Motor neuron (in vitro differentiated cells): Measurements from ENCODE around the gene RNF223. TPM values are rescaled to one million over a fixed set of nuclear protein-coding genes. Genes with fewer than 3 reads are reported as not detected.
"Not testable (repeated sequence)": the region's sequence is repeated elsewhere in the genome, so short reads cannot be mapped to it uniquely, and the experiment has no call there.

Source experiments
- ATAC-seq, 8 experiments: fragments of 200-7000 bp; cut with Tn5 transposase; replicated peaks in 6 of 8; 2 replicates each; pipeline ENCODE4 v1.8.0; 2021; ENCODE audit warnings: mild to moderate bottlenecking in 8 of 8, moderate library complexity in 8 of 8
- H3K27ac ChIP-seq, 2 donors: fragments of 250-450 bp; sonication (Bioruptor Pico); 2 replicates each; pipeline ENCODE4 v1.9.0; 2021; ENCODE audit warnings: antibody characterized with exemption in 2 of 2, mild to moderate bottlenecking in 2 of 2, moderate library complexity in 1 of 2
- H3K4me1 ChIP-seq, 2 donors: fragments of 250-450 bp; sonication (Bioruptor Pico); replicated peaks in 1 of 2; 2 replicates each; pipeline ENCODE4 v1.6.1; 2021; ENCODE audit warnings: antibody characterized with exemption in 2 of 2, mild to moderate bottlenecking in 2 of 2, moderate library complexity in 1 of 2
- H3K4me3 ChIP-seq, 5 donors: fragments of 250-450 bp; sonication (Bioruptor Pico); 2 replicates each; pipeline ENCODE4 v1.9.0; 2021; ENCODE audit warnings: antibody characterized with exemption in 5 of 5, mild to moderate bottlenecking in 5 of 5, moderate library complexity in 4 of 5
- WGBS, 10 experiments: fragments of 450-650 bp; shearing (Covaris generic); methylation state at CpG; one replicate each; pipeline ENCODE4 v1.0.0; 2022; 5-methylcytosine and 5-hydroxymethylcytosine counted together
- in situ Hi-C, 9 experiments: fragments of 400-800 bp; cut with MboI; loops; one replicate each; pipeline ENCODE4 v1.15.0; 2021; ENCODE audit warnings: low sequenced_read_pairs in 9 of 9, low pct_unique_long_range_greater_than_20kb in 2 of 9; ENCODE audit not compliant: unreplicated experiment in 9 of 9
- total RNA-seq, 8 experiments: library from RNA; unstranded; fragments of 300-600 nt; gene quantifications; 2 replicates each; pipeline versions ENCODE4 v1.2.3 to v1.2.4, GENCODE V29; 2022

The RNF223 gene
- total RNA-seq, 8 experiments from 2014 or later: 0.05 to 0.95 (median 0.13) TPM; not detected in 4

DNA sequence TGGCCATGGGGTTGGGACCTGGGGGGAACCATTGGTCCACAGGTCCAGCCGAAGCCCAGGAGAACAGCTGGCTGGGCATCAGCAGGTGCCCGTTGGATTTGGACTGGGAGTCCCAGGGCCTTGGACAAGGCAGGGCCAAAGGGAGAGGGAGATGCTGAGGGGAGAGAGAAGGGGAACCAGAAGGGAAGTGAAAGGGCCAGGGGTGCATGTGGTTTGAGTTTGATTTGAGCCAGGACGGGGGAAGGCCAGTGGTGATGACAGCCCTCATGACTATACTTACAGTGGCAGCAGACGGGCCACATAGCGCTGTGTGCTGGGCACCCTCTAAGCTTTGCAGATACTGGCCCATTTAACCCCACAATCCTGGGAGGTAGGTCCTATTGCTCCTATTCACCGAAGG lies 35.4 kb downstream of the RNF223 start:
- Histone ChIP-seq H3K4me1 (peaks cover 43 to 54% of the 10 kb centered on the region in 2 donors), H3K4me3 (no peak overlapping the region), H3K27ac (no peak overlapping the region)
- 69 to 100% (median 91%) methylated on average over 1 to 6 of the region's 6 CpGs; no CpG with 5 or more reads in 4 of the 10 experiments for WGBS, 10 experiments
- in situ Hi-C loops: loop anchor here in 1 of 9 experiments (10.0 kb wide), 1 partner anchor 76 kb away; the partner anchor contains the start of gene C1orf159
- ATAC-seq: no peak

DNA sequence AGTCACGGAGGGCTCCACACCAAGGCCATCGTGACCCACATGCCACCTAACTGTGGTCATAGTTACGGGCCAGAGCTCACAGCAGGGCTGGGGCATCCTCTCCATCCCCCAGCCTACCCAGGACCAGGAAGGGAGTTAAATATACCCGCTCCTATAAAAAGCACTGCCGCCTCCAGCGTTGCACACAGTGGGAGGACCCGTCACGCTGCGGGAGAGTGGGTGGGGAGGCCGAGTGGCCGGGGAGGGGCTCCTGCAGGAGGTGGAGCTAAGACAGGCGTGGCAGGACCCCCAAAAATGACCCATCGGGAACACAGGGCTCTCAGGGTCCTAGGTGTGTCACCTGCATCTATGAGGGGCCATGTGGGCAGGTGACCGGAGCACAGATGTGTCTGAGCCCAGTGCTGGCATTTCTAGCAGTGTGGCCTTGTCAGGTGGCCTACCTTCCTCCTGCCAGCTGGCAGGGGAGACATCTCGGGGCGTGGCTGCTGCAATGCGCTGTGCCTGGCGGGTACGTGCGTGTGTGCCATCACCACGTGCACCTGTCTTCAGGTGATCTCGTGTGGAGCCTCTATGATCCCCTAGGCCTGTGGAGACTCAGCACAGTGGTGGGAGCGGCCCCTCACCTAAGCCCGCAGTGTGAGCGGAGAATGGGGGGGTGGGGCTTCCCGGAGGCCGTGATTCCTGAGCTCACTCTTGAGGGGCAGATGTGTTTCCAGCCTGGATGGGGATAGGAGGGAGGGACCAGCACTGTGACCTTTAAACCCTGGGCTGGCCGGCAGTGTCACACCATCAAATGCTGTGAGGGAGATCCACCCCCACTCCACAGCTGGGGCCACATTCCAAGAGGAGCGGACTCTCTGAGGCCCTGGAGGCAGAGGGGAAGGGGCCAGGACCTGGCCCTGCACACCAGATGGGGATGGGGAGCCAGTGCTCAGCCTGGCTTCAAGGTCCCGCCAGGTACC lies 36.5 kb downstream of the RNF223 start:
- Histone ChIP-seq H3K4me3 (no peak overlapping the region), H3K27ac (no peak overlapping the region), H3K4me1 (peaks cover 45 to 56% of the 10 kb centered on the region in 2 donors)
- in situ Hi-C loops: loop anchor here in 1 of 9 experiments (10.0 kb wide), 1 partner anchor 77 kb away; the partner anchor contains the start of gene C1orf159
- ATAC-seq: no peak
- 80 to 100% (median 91%) methylated on average over 2 to 15 of the region's 30 CpGs; no CpG with 5 or more reads in 4 of the 10 experiments for WGBS, 10 experiments

DNA sequence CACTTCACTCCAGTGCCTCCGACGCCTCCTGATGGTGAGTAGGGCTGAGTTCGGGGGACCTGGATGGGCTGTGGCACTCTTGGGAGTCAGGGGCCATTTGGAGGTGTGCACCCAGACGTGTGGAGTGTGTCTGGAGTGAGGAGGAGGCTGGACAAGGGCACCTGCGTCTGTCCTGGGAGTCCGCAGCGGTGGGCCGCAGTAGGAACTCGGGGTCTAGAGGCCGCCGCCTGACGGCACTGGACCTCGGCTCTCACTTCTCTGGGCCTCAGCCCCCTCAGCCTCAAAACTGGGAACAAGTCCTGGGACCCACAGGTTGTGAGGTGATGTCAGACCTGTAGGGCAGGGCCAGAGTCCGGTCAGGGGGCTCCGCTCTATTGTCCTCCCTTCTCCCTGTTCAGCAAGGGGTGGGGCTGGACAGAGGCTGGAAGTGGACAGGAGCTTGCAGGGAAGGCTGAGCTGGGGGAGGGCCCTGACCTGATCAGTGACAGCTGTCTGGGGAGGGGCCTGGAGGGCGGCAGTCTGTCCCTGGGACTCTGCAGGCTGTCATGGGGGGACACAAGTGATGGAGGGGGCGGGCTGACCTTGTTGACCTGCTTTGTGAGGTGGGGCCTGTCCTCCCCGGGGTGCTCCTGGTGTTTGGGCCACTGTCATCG lies 38.7 kb downstream of the RNF223 start:
- no peak for ATAC-seq
- 84 to 97% (median 93%) methylated on average over 6 to 12 of the region's 19 CpGs; no CpG with 5 or more reads in 7 of the 10 experiments for WGBS, 10 experiments
- in situ Hi-C loops: loop anchor here in 1 of 9 experiments (10.0 kb wide), 1 partner anchor 79 kb away; the partner anchor contains the start of gene C1orf159
- no peak overlapping the region for H3K27ac ChIP-seq
- peaks cover 60 to 71% of the 10 kb centered on the region in 2 donors for H3K4me1 ChIP-seq
- no peak overlapping the region for H3K4me3 ChIP-seq

DNA sequence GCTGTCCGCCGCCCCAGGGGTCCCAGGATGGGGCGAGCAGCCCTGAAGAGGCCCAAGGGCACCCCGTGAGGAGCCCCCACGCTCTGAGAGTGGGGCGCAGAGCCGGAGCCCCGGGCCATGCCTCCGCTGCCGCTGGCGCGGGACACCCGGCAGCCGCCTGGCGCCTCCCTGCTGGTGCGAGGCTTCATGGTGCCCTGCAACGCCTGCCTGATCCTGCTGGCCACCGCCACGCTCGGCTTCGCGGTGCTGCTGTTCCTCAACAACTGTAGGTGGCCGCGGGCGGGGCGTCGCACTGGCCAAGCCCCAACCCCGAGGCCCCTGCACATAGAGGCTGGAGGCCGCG lies 39.7 kb downstream of the RNF223 start:
- ATAC-seq: no peak
- H3K27ac ChIP-seq: peak overlapping the region in 1 of 2 donors; percentile 45
- WGBS, 10 experiments: 40 to 60% (median 50%) methylated on average over 1 to 21 of the region's 30 CpGs; no CpG with 5 or more reads in 5 of the 10 experiments
- in situ Hi-C loops: loop anchor here in 1 of 9 experiments (10.0 kb wide), 1 partner anchor 80 kb away; the partner anchor contains the start of gene C1orf159
- peak overlapping the region; percentile 35 to 53 (median 37) for H3K4me3 ChIP-seq
- peaks cover 50 to 61% of the 10 kb centered on the region in 2 donors for H3K4me1 ChIP-seq

DNA sequence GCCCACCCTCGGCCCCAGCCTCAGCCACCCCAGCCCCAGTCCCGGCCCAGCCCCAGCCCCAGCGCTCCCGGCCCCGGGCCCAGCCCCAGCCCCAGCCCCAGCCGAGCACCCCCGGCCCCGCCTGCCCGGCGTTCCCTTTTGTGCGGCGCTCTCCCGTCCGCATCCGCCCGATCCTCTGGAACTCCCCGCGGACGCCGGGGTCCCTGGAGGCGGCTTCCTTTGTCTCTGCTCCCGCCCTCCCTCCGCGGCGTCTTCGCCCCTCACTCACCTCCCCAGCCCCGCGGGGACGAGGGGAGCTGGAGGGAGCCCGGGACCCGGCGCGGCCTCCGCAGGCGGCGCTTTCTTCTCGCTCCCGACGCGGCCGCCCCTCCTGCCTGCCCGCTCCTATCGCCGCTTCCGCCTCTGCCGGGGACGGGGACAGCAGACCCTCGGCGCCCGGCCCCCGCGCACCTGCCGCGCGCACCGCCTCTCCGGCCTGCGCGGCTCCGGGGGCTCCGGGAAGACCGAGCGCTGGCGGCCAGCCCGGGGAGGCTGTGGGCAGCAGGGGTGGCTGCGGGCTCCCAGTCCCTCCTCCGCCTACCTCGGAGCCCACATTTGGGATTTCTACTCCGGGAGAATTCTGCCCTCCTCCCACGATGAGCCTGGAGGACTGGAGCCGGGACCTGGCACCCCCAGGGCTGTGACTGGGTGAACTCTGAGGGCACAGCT lies 40.2 kb downstream of the RNF223 start:
- Histone ChIP-seq H3K4me3 (peak overlapping the region; percentile 35 to 53 (median 37)), H3K4me1 (peaks cover 44 to 56% of the 10 kb centered on the region in 2 donors), H3K27ac (peak overlapping the region; percentile 45 to 55)
- in situ Hi-C loops: loop anchor here in 1 of 9 experiments (10.0 kb wide), 1 partner anchor 81 kb away; the partner anchor contains the start of gene C1orf159
- 5 to 65% (median 7%) methylated on average over 3 to 11 of the region's 71 CpGs; no CpG with 5 or more reads in 7 of the 10 experiments for WGBS, 10 experiments
- ATAC-seq: peak in 5 of 8 experiments; percentile 9 to 30 (median 28)

DNA sequence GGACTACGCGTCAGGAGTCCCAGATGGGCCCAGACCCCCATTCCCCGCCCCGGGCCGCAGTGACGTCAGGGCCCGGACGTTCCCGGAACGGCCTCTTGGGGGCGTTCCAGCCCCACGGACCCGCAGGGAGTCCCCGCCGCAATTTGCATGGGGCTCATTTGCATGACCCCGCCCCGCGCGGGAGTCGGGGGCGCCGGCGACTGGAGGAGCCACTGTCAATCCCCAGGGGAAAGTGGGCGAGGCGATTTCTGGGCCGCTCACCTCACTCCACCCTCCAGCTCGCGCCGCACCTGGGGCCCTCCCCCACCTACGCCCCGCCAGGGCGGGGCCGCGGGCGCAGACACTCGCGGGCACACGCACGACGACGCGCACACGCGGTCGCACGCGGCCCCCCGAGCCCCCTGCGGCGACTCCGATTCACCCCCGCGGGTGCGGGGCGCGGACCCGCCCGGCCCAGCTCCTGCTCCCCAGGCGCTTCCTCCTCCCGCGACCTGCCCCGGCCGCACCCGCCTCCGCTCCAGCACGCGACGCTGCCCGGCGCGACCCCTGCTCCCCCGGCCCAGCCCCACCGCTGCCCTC lies 41.0 kb downstream of the RNF223 start:
- peak overlapping the region; percentile 35 to 53 (median 37) for H3K4me3 ChIP-seq
- H3K27ac ChIP-seq: peak overlapping the region; percentile 30 to 56
- 0 to 4% methylated on average over 4 to 9 of the region's 73 CpGs; no CpG with 5 or more reads in 8 of the 10 experiments for WGBS, 10 experiments
- peak; percentile 81 to 97 (median 85) for ATAC-seq
- in situ Hi-C loops: loop anchor here in 1 of 9 experiments (10.0 kb wide), 1 partner anchor 82 kb away; the partner anchor contains the start of gene C1orf159
- H3K4me1 ChIP-seq: peaks cover 36 to 48% of the 10 kb centered on the region in 2 donors

DNA sequence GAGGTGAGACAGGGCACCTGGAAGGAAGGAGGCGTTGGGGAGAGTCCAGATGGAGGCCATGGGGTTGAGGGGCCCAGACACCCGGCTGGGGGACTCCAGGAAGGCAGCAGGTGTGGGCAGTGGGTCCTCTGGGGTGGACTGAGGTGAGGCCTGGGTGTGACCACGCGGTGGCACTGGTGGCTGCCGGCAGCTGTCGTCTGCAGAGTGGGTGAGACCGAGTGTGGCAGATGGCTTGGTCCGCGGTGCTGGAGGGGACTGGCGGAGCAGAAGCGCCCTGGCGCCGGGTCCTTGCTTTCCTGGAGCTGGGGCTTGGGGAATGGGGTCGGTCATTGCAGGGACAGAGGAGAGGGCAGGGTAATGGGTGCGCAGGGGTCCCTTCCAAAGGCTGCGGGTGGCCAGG lies 41.7 kb downstream of the RNF223 start:
- ATAC-seq: peak; percentile 1 to 56 (median 46)
- Histone ChIP-seq H3K4me1 (peaks cover 40 to 46% of the 10 kb centered on the region in 2 donors), H3K27ac (peak overlapping the region; percentile 20 to 44), H3K4me3 (peak overlapping the region; percentile 35 to 53 (median 37))
- whole genome bisulfite sequencing, 10 experiments: 73 to 83% methylated on average over 2 to 8 of the region's 16 CpGs; no CpG with 5 or more reads in 8 of the 10 experiments
- in situ Hi-C loops: loop anchor here in 1 of 9 experiments (10.0 kb wide), 1 partner anchor 82 kb away; the partner anchor contains the start of gene C1orf159

DNA sequence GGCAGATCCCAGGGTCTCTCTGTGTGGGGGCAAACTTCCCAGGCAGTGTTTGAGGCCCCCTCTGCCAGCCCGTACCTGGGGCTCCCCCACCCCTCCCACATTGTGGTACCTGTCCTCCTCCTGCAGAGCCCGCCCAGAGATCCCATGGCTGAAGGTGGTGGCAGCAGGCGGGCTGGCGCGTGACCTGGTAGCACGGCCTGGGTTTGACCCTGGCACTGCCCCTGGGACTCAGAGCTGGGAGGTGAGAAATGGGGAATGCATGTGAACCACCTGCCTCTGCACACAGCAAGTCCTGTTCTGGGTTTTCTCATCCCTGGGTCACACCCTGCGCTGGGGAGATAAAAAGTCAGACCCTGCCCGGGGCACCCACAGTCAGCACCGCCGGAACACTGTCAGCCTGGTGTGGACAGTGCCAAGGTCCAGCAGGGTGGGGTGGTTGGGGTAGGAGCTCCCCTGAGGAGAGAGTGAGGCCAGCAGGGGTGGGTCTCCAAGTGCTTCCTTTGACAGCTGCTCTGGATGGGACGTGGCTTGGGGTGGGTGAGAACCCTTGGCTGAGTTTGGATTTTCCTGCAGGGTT lies 42.4 kb downstream of the RNF223 start:
- H3K4me1 ChIP-seq: peaks cover 47 to 52% of the 10 kb centered on the region in 2 donors
- in situ Hi-C loops: loop anchor here in 1 of 9 experiments (10.0 kb wide), 1 partner anchor 83 kb away; the partner anchor contains the start of gene C1orf159
- 53 to 100% (median 92%) methylated on average over 1 to 4 of the region's 11 CpGs; no CpG with 5 or more reads in 6 of the 10 experiments for WGBS, 10 experiments
- no peak for ATAC-seq
- no peak overlapping the region for H3K4me3 ChIP-seq
- peak overlapping the region in 1 of 2 donors; percentile 8 for H3K27ac ChIP-seq

DNA sequence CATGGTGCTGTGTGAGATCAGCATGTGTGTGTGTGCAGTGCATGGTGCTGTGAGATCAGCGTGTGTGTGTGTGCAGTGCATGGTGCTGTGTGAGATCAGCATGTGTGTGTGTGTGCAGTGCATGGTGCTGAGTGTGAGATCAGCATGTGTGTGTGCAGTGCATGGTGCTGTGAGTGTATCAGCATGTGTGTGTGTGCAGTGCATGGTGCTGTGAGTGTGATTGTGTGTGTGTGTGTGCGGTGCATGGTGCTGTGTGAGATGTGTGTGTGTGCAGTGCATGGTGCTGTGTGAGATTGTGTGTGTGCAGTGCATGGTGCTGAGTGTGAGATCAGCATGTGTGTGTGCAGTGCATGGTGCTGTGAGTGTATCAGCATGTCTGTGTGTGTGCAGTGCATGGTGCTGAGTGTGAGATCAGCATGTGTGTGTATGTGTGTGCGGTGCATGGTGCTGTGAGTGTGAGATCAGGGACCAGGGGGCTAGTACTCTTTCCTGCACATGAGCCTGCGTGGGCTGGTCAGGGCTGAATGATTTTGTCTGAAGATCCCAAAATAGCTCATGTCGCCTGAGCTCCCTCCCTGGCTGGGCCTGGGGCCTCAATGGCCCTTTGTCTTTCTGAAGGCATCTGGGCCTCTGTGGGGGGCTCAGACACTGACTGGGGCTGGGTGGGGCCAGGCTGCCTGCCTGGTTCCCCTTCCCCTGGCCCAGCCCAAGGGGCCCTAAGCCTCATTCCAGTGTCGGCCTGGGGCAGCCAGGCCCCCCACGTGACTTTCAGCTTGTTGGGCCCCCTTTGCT lies 43.0 kb downstream of the RNF223 start:
- H3K4me1 ChIP-seq: peaks cover 54 to 58% of the 10 kb centered on the region in 2 donors
- not testable (repeated sequence) for H3K27ac ChIP-seq, H3K4me3 ChIP-seq
- in situ Hi-C loops: loop anchor here in 1 of 9 experiments (10.0 kb wide), 1 partner anchor 84 kb away; the partner anchor contains the start of gene C1orf159
- WGBS, 10 experiments: 40 to 80% (median 67%) methylated on average over 1 of the region's 7 CpGs; no CpG with 5 or more reads in 5 of the 10 experiments
- peak in 2 of 8 experiments; percentile 1 to 9 for ATAC-seq

DNA sequence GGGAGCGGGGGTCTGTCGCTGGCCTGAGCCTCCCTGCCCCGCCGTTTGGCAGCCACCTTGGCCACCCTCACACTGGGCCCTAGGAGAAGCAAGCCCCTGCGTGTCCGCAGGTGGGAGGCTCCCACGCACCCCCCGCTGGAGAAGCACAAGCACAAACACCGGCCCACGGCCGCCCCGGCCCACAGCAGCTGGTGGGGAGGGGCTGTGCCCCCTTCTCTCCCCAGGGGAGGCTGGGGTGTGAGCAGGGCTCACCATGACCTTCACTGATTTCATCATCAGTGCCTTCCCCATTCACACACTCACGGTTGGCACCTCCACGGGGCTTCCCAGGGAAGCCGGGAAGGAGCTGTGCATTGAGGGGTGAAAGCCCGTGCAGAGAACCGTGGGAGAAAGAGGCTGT lies 46.3 kb downstream of the RNF223 start:
- Histone ChIP-seq H3K4me1 (peaks cover 52% of the 10 kb centered on the region in 2 donors), H3K4me3 (no peak overlapping the region), H3K27ac (no peak overlapping the region)
- WGBS, 10 experiments: 28 to 80% (median 67%) methylated on average over 2 to 8 of the region's 17 CpGs; no CpG with 5 or more reads in 6 of the 10 experiments
- ATAC-seq: no peak
- in situ Hi-C loops: no loop called here
